ENCODE data around the gene IKZF2. TPM values are rescaled to one million over a fixed set of nuclear protein-coding genes. Genes with fewer than 3 reads are reported as not detected.

IKZF2 gene
- total and polyA plus RNA-seq, 9 of the 15 experiments (the other 6 are each of a cell fraction or from before 2014, with no cell fraction given), result 0.04 to 0.54 (median 0.22) TPM

GRCh38 chr2:212958757-212959295 is 192.6 kb downstream of the IKZF2 start (continued):
- TF ChIP-seq AFF1 (IDR thresholded peaks at IDR 0.05; ENCODE audit: low read depth in 1 of 2, partially characterized antibody in 2 of 2), result no peak
- no peak for TF ChIP-seq TEAD4 (IDR thresholded peaks at IDR 0.05; ENCODE audit: low read length)
- TF ChIP-seq TEAD4 (CRISPR knock-in tag; IDR thresholded peaks at IDR 0.05; ENCODE audit: borderline replicate concordance), result no peak
- TF ChIP-seq ZNF24 (IDR thresholded peaks at IDR 0.05), result no peak
- TF ChIP-seq PBX2 (CRISPR knock-in tag; IDR thresholded peaks at IDR 0.05; ENCODE audit: low read depth), result no peak
- no peak for TF ChIP-seq PBX2 (tag; conservative IDR thresholded peaks at IDR 0.05; ENCODE audit: low read depth)
- no peak for TF ChIP-seq BCL6 (CRISPR knock-in tag; IDR thresholded peaks at IDR 0.05)
- TF ChIP-seq FOXP4 (CRISPR knock-in tag; IDR thresholded peaks at IDR 0.05; ENCODE audit: borderline replicate concordance), result no peak
- TF ChIP-seq SP2 (IDR thresholded peaks at IDR 0.05; ENCODE audit: extremely low read depth, low read depth, low read length, poor library complexity, severe bottlenecking), result no peak
- TF ChIP-seq ZMIZ1 (IDR thresholded peaks at IDR 0.05; ENCODE audit: low read depth in 2 of 2, low read length in 2 of 2), result no peak
